Neural cell (in vitro differentiated cells): ENCODE measurements around the gene PARD3B. TPM values are rescaled to one million over a fixed set of nuclear protein-coding genes. Genes with fewer than 3 reads are reported as not detected.

Source experiments
- H2AFZ ChIP-seq: fragments of 200-600, 300-800 bp; sonication (generic), shearing (Covaris generic); 2 replicates; pipeline ENCODE4 v1.6.0; 2014; ENCODE audit warnings: low read depth, mild to moderate bottlenecking, antibody characterized with exemption, low read length, moderate library complexity
- H3F3A ChIP-seq: fragments of 200-600 bp; shearing (Covaris generic); 2 replicates; pipeline ENCODE4 v1.6.1; 2016; ENCODE audit warnings: mild to moderate bottlenecking, moderate library complexity, mixed read lengths, antibody characterized with exemption, low read length; ENCODE audit not compliant: insufficient read depth, poor library complexity, severe bottlenecking
- H3K27ac ChIP-seq: fragments of 200-600, 300-800 bp; sonication (generic), shearing (Covaris generic); 2 replicates; pipeline ENCODE4 v1.5.1; 2014; ENCODE audit warnings: mild to moderate bottlenecking, low read length, moderate library complexity
- H3K27me3 ChIP-seq: fragments of 300-800, 200-600 bp; sonication (generic), shearing (Covaris generic); 2 replicates; pipeline ENCODE4 v1.6.0; 2014; ENCODE audit warnings: mild to moderate bottlenecking, low read depth, low read length, moderate library complexity; ENCODE audit not compliant: insufficient read depth
- H3K36me3 ChIP-seq: fragments of 300-800, 200-600 bp; sonication (generic), shearing (Covaris generic); 2 replicates; pipeline ENCODE4 v1.5.1; 2014; ENCODE audit warnings: mild to moderate bottlenecking, antibody characterized with exemption, low read length, moderate library complexity; ENCODE audit not compliant: insufficient read depth
- H3K4me2 ChIP-seq: fragments of 300-800, 200-600 bp; sonication (generic), shearing (Covaris generic); 2 replicates; pipeline ENCODE4 v1.6.0; 2014; ENCODE audit warnings: mild to moderate bottlenecking, low read length
- H3K4me3 ChIP-seq: fragments of 300-800, 200-600 bp; sonication (generic), shearing (Covaris generic); 2 replicates; pipeline ENCODE4 v1.5.1; 2014; ENCODE audit warnings: mild to moderate bottlenecking, low read length, moderate library complexity
- H3K79me2 ChIP-seq: fragments of 200-600 bp; shearing (Covaris generic); replicated peaks from 2 replicates; pipeline ENCODE4 v1.6.0; 2014; ENCODE audit warnings: mild to moderate bottlenecking, low read length, moderate library complexity; ENCODE audit not compliant: insufficient read depth
- H3K9ac ChIP-seq: fragments of 300-800, 200-600 bp; sonication (generic), shearing (Covaris generic); 2 replicates; pipeline ENCODE4 v1.6.1; 2016; ENCODE audit warnings: mild to moderate bottlenecking, low read length, mixed read lengths
- H3K9me2 ChIP-seq: fragments of 200-600 bp; shearing (Covaris generic); 2 replicates; pipeline ENCODE4 v1.6.1; 2016; ENCODE audit warnings: mild to moderate bottlenecking, low read length, mixed read lengths; ENCODE audit not compliant: insufficient read depth
- H3K9me3 ChIP-seq: fragments of 200-600, 300-800 bp; sonication (generic), shearing (Covaris generic); 2 replicates; pipeline ENCODE4 v1.6.1; 2016; ENCODE audit warnings: mild to moderate bottlenecking, mixed run types, low read length, moderate library complexity, mixed read lengths
- H4K20me1 ChIP-seq: fragments of 200-600 bp; shearing (Covaris generic); 2 replicates; pipeline ENCODE4 v1.6.1; 2016; ENCODE audit warnings: mild to moderate bottlenecking, mixed run types; ENCODE audit not compliant: insufficient read depth
- EP300 ChIP-seq: fragments of 450-650 bp; conservative IDR thresholded peaks from 2 replicates; pipeline ENCODE4 v1.6.1; 2014; ENCODE audit warnings: antibody characterized with exemption, mild to moderate bottlenecking, moderate library complexity; ENCODE audit not compliant: poor library complexity, severe bottlenecking
- EZH2 ChIP-seq: fragments of 200-600, 300-800 bp; shearing (Covaris generic), sonication (generic); IDR thresholded peaks from 2 replicates; pipeline ENCODE4 v1.6.1; 2014; ENCODE audit warnings: antibody characterized with exemption, low read length, borderline replicate concordance, mild to moderate bottlenecking; ENCODE audit not compliant: insufficient read depth, poor library complexity, severe bottlenecking
- MXI1 ChIP-seq: fragments of 450-650 bp; conservative IDR thresholded peaks from 2 replicates; pipeline ENCODE4 v1.6.1; 2014; ENCODE audit warnings: antibody characterized with exemption, mild to moderate bottlenecking; ENCODE audit not compliant: poor library complexity, severe bottlenecking
- POLR2AphosphoS5 ChIP-seq: IDR thresholded peaks from 2 replicates; pipeline ENCODE4 v1.6.1; 2012
- RAD21 ChIP-seq: fragments of 450-650 bp; conservative IDR thresholded peaks from 2 replicates; pipeline ENCODE4 v1.6.1; 2014; ENCODE audit warnings: antibody characterized with exemption, mild to moderate bottlenecking, moderate library complexity
- SMC3 ChIP-seq: fragments of 450-650 bp; conservative IDR thresholded peaks from 2 replicates; pipeline ENCODE4 v1.6.1; 2014; ENCODE audit warnings: antibody characterized with exemption, mild to moderate bottlenecking, moderate library complexity; ENCODE audit not compliant: poor library complexity
- TAF1 ChIP-seq: IDR thresholded peaks from 2 replicates; pipeline ENCODE4 v1.6.1; 2012; ENCODE audit warnings: low read depth
- polyA plus RNA-seq: library from polyadenylated mRNA; depleted of rRNA; stranded (reverse); fragments of >200 nt; gene quantifications from 2 replicates; pipeline ENCODE4 v1.2.3, GENCODE V29; 2014
- TF ChIP-seq, protein P1 (sequence below): fragments of 450-650 bp; IDR thresholded peaks from 2 replicates; pipeline ENCODE4 v1.5.1; 2014; ENCODE audit warnings: antibody characterized with exemption, mild to moderate bottlenecking, moderate library complexity; ENCODE audit not compliant: poor library complexity, severe bottlenecking
- TF ChIP-seq, protein P2 (sequence below): IDR thresholded peaks from 2 replicates; pipeline ENCODE4 v1.6.1; 2012; ENCODE audit warnings: borderline replicate concordance

The PARD3B gene
- polyA plus RNA-seq, 1 donor from 2014 or later = 0.54 TPM

DNA sequence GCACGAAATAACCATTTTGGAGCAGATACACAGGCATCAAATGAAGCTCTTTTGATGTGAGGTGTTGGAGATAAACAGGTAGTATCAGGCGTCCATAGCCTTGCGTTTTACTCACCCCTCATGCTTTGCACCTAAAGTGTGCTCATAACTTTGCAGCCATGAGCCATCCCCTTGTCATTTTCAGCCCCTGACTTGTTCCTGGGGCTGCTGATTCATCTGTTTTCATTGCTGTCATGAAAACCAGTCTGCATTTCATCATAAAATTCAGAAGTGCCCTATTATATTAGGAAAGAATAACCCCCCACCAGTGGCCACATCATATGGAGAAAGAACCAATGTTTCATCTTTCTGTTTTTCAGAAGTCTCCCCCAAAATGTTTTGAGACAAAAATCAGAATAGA is 807.3 kb downstream of the PARD3B start:
- H3K9ac ChIP-seq = no peak overlapping the region
- no peaks in the 10 kb centered on the region for H4K20me1 ChIP-seq
- no peak for TF ChIP-seq RAD21
- TF ChIP-seq EZH2 = no peak
- no peak for TF ChIP-seq TAF1
- TF ChIP-seq, protein P1, sequence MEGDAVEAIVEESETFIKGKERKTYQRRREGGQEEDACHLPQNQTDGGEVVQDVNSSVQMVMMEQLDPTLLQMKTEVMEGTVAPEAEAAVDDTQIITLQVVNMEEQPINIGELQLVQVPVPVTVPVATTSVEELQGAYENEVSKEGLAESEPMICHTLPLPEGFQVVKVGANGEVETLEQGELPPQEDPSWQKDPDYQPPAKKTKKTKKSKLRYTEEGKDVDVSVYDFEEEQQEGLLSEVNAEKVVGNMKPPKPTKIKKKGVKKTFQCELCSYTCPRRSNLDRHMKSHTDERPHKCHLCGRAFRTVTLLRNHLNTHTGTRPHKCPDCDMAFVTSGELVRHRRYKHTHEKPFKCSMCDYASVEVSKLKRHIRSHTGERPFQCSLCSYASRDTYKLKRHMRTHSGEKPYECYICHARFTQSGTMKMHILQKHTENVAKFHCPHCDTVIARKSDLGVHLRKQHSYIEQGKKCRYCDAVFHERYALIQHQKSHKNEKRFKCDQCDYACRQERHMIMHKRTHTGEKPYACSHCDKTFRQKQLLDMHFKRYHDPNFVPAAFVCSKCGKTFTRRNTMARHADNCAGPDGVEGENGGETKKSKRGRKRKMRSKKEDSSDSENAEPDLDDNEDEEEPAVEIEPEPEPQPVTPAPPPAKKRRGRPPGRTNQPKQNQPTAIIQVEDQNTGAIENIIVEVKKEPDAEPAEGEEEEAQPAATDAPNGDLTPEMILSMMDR = no peak
- no peak for TF ChIP-seq SMC3
- TF ChIP-seq, protein P2, sequence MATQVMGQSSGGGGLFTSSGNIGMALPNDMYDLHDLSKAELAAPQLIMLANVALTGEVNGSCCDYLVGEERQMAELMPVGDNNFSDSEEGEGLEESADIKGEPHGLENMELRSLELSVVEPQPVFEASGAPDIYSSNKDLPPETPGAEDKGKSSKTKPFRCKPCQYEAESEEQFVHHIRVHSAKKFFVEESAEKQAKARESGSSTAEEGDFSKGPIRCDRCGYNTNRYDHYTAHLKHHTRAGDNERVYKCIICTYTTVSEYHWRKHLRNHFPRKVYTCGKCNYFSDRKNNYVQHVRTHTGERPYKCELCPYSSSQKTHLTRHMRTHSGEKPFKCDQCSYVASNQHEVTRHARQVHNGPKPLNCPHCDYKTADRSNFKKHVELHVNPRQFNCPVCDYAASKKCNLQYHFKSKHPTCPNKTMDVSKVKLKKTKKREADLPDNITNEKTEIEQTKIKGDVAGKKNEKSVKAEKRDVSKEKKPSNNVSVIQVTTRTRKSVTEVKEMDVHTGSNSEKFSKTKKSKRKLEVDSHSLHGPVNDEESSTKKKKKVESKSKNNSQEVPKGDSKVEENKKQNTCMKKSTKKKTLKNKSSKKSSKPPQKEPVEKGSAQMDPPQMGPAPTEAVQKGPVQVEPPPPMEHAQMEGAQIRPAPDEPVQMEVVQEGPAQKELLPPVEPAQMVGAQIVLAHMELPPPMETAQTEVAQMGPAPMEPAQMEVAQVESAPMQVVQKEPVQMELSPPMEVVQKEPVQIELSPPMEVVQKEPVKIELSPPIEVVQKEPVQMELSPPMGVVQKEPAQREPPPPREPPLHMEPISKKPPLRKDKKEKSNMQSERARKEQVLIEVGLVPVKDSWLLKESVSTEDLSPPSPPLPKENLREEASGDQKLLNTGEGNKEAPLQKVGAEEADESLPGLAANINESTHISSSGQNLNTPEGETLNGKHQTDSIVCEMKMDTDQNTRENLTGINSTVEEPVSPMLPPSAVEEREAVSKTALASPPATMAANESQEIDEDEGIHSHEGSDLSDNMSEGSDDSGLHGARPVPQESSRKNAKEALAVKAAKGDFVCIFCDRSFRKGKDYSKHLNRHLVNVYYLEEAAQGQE = no peak
- TF ChIP-seq MXI1 = no peak
- no peak for TF ChIP-seq EP300
- no peak for TF ChIP-seq POLR2AphosphoS5
- no peaks in the 10 kb centered on the region for H3F3A ChIP-seq
- no peak overlapping the region for H3K4me3 ChIP-seq
- H3K27me3 ChIP-seq = no peaks in the 10 kb centered on the region
- H3K9me2 ChIP-seq = no peaks in the 10 kb centered on the region
- H3K27ac ChIP-seq = no peak overlapping the region
- H3K4me2 ChIP-seq = no peak overlapping the region
- H3K79me2 ChIP-seq = no peaks in the 10 kb centered on the region
- no peak overlapping the region for H2AFZ ChIP-seq
- H3K9me3 ChIP-seq = no peaks in the 10 kb centered on the region
- H3K36me3 ChIP-seq = no peaks in the 10 kb centered on the region

DNA sequence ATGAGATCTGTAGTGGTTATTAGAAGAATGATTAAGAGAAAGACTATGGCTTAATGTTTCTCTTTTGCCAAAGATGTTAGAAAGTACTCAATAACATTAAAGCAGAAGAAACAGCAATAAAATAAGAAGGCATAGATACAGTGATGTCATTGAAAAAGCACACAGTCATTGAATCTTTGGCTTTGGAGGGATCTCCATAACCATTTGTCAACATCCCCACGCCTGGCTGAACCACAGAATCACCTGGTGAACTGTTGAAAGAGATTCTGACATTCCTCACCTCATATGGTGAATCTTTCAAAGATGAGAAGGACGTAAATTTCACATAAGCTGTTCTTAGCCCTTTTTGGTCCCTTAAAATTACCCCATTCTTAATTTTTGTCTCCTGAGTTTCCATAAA is 812.5 kb downstream of the PARD3B start:
- Histone ChIP-seq H3F3A (no peaks in the 10 kb centered on the region), H2AFZ (no peak overlapping the region), H3K27ac (no peak overlapping the region), H3K4me2 (no peak overlapping the region), H3K9ac (no peak overlapping the region), H3K4me3 (no peak overlapping the region), H3K27me3 (no peaks in the 10 kb centered on the region), H3K79me2 (no peaks in the 10 kb centered on the region), H4K20me1 (no peaks in the 10 kb centered on the region), H3K9me3 (no peaks in the 10 kb centered on the region), H3K9me2 (no peaks in the 10 kb centered on the region), H3K36me3 (no peaks in the 10 kb centered on the region)
- TF ChIP-seq SMC3 (no peak), RAD21 (no peak), TAF1 (no peak), MXI1 (no peak), EP300 (no peak), POLR2AphosphoS5 (no peak), EZH2 (no peak)
- TF ChIP-seq, protein P2 = no peak
- TF ChIP-seq, protein P1 = no peak
